ENCODE measurements around the gene KRT86.
"Not testable (repeated sequence)": the region's sequence is repeated elsewhere in the genome, so short reads cannot be mapped to it uniquely, and the experiment has no call there.

GRCh38 chr12:52252175-52252615 lies 22.2 kb upstream of the KRT86 start:
- TF ChIP-seq, protein P1, sequence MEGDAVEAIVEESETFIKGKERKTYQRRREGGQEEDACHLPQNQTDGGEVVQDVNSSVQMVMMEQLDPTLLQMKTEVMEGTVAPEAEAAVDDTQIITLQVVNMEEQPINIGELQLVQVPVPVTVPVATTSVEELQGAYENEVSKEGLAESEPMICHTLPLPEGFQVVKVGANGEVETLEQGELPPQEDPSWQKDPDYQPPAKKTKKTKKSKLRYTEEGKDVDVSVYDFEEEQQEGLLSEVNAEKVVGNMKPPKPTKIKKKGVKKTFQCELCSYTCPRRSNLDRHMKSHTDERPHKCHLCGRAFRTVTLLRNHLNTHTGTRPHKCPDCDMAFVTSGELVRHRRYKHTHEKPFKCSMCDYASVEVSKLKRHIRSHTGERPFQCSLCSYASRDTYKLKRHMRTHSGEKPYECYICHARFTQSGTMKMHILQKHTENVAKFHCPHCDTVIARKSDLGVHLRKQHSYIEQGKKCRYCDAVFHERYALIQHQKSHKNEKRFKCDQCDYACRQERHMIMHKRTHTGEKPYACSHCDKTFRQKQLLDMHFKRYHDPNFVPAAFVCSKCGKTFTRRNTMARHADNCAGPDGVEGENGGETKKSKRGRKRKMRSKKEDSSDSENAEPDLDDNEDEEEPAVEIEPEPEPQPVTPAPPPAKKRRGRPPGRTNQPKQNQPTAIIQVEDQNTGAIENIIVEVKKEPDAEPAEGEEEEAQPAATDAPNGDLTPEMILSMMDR (IDR thresholded peaks at IDR 0.05), result not testable (repeated sequence)
- not testable (repeated sequence) for TF ChIP-seq POLR2A (IDR thresholded peaks at IDR 0.05)

Data from Peyer's patch (tissue), 4 donors.